Neural cell (in vitro differentiated cells): ENCODE data around the gene SFR1.

ENCODE experiments used
- EP300 ChIP-seq: fragments of 450-650 bp; conservative IDR thresholded peaks from 2 replicates; pipeline ENCODE4 v1.6.1; 2014; ENCODE audit warnings: antibody characterized with exemption, mild to moderate bottlenecking, moderate library complexity; ENCODE audit not compliant: poor library complexity, severe bottlenecking
- EZH2 ChIP-seq: fragments of 200-600, 300-800 bp; shearing (Covaris generic), sonication (generic); IDR thresholded peaks from 2 replicates; pipeline ENCODE4 v1.6.1; 2014; ENCODE audit warnings: antibody characterized with exemption, low read length, borderline replicate concordance, mild to moderate bottlenecking; ENCODE audit not compliant: insufficient read depth, poor library complexity, severe bottlenecking
- MXI1 ChIP-seq: fragments of 450-650 bp; conservative IDR thresholded peaks from 2 replicates; pipeline ENCODE4 v1.6.1; 2014; ENCODE audit warnings: antibody characterized with exemption, mild to moderate bottlenecking; ENCODE audit not compliant: poor library complexity, severe bottlenecking
- POLR2AphosphoS5 ChIP-seq: IDR thresholded peaks from 2 replicates; pipeline ENCODE4 v1.6.1; 2012
- RAD21 ChIP-seq: fragments of 450-650 bp; conservative IDR thresholded peaks from 2 replicates; pipeline ENCODE4 v1.6.1; 2014; ENCODE audit warnings: antibody characterized with exemption, mild to moderate bottlenecking, moderate library complexity
- TF ChIP-seq, protein P1 (sequence below): fragments of 450-650 bp; IDR thresholded peaks from 2 replicates; pipeline ENCODE4 v1.5.1; 2014; ENCODE audit warnings: antibody characterized with exemption, mild to moderate bottlenecking, moderate library complexity; ENCODE audit not compliant: poor library complexity, severe bottlenecking

DNA sequence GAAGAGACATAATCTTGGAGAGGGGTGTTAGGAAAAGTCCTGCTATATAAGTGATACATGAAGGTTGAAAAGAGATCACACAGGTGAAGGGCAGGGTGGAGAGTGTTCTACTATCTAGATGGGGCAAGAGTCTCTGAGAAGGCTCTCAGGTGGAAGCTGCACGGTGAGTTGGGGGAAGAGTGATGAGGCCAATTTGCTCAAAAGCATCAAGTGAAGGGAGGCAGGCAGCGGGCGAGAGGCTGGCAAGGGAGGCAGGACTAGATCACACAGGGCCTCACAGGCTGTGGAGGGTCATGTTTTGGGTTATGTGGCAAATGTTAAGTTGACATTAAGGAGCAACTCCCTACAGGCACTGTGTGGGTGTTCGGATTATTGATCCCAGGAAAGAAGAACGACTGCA lies 33.7 kb upstream of the SFR1 start:
- TF ChIP-seq RAD21 = no peak
- TF ChIP-seq EP300 = no peak
- TF ChIP-seq MXI1 = no peak
- TF ChIP-seq, protein P1, sequence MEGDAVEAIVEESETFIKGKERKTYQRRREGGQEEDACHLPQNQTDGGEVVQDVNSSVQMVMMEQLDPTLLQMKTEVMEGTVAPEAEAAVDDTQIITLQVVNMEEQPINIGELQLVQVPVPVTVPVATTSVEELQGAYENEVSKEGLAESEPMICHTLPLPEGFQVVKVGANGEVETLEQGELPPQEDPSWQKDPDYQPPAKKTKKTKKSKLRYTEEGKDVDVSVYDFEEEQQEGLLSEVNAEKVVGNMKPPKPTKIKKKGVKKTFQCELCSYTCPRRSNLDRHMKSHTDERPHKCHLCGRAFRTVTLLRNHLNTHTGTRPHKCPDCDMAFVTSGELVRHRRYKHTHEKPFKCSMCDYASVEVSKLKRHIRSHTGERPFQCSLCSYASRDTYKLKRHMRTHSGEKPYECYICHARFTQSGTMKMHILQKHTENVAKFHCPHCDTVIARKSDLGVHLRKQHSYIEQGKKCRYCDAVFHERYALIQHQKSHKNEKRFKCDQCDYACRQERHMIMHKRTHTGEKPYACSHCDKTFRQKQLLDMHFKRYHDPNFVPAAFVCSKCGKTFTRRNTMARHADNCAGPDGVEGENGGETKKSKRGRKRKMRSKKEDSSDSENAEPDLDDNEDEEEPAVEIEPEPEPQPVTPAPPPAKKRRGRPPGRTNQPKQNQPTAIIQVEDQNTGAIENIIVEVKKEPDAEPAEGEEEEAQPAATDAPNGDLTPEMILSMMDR = no peak
- TF ChIP-seq EZH2 = no peak
- TF ChIP-seq POLR2AphosphoS5 = no peak
